Astrocyte of the hippocampus (primary cell): Measurements from ENCODE around the gene CELF2.

Experiments used
- DNase-seq: peaks from one replicate; pipeline ENCODE4 v3.0.0; 2011; ENCODE audit warnings: low read depth, low spot score

CELF2 gene

GRCh38 chr10:11245981-11246590, 228.4 kb downstream of the CELF2 start:
- no peak for DNase-seq

GRCh38 chr10:11246752-11247467, 229.2 kb downstream of the CELF2 start:
- DNase-seq: no peak

DNA sequence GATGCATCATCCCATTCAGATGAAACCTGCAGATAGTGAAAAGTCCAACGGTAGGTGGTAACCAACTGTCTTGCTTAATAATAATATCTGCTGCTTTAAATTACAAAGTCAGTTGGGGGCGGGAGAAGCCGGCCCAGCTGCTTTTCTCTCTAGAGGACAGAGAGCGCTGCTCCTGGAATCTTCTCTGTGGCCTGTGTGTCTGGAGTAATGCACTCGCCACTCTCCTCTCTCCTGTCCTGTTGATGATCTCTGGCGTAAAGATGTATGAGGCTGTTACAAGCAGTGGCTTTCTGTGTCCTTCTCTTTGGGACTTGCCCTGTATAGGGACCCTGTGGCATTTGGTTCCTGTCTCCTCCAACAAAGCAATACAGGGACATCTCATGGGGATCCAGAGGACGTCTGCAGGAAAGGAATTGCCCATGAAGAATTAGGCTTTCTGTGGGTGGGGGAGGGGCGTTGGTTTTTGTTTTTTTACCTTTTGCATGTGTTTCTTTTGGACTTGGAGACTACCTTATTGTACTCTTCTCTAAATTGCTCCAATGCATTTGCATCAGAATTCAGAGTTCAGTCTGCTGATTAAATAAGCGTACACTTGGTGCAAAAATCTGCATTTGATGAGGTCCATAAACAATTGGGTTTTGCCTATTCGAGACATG, 231.6 kb downstream of the CELF2 start:
- DNase-seq: no peak

DNA sequence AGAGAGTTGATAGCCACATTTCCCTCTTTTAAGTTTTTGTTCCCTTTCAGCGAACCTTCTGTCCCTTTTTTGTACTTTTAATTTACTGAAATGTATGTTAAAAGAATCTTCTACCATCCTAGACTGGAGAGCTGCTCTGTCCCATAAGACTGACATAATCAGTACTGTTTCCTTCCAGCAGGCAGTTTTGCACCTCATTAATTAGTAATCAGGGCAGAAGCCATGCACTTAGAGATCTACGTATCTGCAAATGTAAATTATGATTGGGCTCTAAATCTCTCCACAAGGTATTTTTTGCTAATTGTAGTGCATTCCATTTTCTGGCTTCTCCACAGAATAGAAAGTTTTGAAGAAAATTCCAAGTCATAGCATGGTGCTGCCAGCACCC, 232.1 kb downstream of the CELF2 start:
- no peak for DNase-seq

DNA sequence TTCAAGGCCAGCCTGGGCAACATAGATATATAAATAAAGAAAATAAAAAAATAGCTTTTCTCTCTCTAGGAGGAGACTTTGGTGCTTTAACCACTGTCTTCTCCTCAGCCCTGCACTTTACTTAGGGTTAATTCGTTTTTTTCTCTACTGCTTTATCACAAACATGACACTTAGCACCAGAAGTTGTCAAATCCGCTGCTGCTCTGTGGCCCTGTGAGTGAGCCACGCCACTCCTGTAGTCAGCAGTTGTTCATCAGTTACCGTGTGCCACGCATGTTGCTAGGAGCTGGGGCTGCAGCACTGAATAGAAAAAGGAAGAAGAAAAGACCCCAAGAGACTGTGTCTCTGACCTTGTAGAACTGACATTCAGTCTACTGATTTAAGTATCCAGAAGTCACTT, 232.6 kb downstream of the CELF2 start:
- no peak for DNase-seq

- DNase-seq: no peak
Observed at GRCh38 chr10:11252887-11253286, 235.2 kb downstream of the CELF2 start.

- DNase-seq: no peak
Observed at GRCh38 chr10:11253385-11254002, 235.8 kb downstream of the CELF2 start.

GRCh38 chr10:11255156-11255555, 237.5 kb downstream of the CELF2 start:
- no peak for DNase-seq

DNA sequence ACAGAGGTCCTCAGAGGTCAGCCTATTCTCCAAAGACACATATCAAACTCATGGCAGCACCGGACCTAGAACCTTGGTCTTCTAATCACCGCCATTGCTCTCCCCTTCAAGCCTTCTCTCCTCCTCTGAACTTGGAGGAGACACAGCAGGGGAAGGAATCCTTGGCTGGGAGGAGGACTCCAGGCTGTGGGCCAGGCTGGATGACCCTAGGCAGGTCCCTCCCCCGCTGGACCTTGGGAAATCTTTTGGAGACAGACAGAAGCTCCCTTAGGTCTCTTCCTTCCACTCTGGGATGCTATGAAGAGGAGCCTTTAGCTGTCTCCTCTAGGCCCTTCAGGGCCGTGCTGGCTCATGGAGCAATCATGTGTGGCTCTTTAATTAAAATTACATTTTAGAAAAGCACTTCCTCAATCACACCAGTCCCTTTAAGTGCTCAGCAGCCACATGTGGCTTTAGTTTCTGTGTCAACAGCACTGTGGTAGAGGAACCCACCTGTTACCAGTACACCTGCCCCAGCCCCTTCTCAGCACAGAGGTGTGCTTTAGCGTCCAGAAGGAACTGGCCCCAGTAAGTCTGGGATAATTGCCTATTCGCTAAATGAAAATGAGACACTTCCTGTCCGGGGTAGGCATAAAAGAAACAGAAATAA, 238.2 kb downstream of the CELF2 start:
- no peak for DNase-seq

DNA sequence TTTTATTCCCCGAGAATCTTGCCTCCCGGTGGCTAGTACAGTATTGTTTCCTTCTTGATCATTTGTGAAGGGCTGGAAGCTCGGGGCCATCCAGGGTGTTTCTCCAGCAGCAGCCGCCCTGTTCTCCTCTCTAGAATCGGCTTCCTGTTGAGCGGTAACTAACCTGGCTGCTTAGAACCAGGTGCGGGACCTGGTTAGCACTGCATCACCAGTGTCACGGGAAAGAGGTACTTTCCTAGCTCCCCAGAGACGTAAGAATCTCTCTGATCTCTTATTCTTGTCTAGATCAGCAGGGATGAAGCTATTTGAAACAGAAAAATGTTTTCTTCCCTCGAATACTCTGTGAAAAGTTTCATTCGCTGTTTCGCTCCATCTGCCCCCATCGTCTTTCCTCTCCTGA, 239.2 kb downstream of the CELF2 start:
- no peak for DNase-seq

GRCh38 chr10:11257440-11258090, 239.9 kb downstream of the CELF2 start:
- no peak for DNase-seq

- no peak for DNase-seq
Observed at GRCh38 chr10:11260170-11260569, 242.5 kb downstream of the CELF2 start.

GRCh38 chr10:11261143-11261542, 243.5 kb downstream of the CELF2 start:
- DNase-seq: no peak

GRCh38 chr10:11261687-11262493, 244.2 kb downstream of the CELF2 start:
- DNase-seq: no peak

- DNase-seq: no peak
Observed at GRCh38 chr10:11262494-11263345, 245.0 kb downstream of the CELF2 start.

DNA sequence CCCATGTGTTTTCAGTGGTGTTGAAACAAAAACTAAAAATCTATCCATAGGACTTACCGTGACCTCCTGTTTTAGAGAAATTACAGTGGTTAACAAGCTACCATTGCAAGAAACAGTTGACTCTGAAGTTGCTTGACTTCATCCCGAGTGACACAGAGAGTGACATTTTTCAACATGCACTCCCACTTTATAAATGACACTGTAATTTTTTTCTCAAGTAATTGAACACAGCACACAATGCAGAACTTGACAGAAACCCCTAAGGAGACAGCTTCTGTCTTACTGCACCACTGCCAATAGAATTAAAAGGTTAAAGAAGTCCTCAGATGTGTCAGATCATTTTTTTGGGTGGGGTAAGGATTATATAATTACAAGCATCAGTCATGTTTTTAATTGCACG, 246.1 kb downstream of the CELF2 start:
- no peak for DNase-seq

DNA sequence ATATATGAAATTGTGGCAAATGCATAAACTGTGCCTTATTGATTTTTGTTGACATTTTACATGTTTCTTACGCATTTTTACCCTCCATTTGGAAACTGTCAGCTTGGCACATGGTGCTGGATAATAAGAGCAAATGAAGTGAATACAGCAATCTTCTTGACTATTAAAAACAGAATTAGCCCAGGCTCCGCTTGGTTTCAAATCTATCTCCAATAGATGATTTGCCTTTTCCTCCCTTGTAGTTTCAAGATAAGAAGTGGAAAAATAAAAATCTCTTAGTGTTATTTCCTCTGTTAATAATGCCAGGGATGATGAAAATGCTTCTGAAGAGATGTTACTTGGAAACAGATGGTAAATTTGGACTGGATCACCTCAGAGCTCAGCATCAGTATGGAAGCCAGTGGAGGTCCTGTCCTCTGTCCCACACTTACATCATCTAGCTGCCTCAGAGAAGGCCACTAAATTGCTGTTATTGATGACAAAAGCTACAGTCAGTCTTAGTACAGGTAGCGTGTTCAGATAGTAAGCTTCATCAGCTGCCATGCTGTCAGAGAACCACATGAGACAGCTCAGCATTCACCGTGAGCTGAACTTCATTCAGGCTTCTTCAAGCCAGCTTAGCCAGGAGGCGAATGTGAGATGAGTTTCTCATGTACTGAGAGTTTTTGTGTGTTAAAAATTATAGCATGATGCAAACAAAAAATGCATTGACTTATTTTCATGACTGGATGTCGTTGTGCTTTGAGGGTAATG, 246.8 kb downstream of the CELF2 start:
- DNase-seq: no peak

- no peak for DNase-seq
Observed at GRCh38 chr10:11265484-11265883, 247.8 kb downstream of the CELF2 start.

- DNase-seq: no peak
Observed at GRCh38 chr10:11266426-11266825, 248.8 kb downstream of the CELF2 start.
